AG09309 (cell line): Measurements from ENCODE around the gene RANBP3.

ENCODE experiments used
- DNase-seq: peaks from one replicate; pipeline ENCODE4 v3.0.0-alpha.2; 2010; ENCODE audit warnings: low read depth
- H3K4me3 ChIP-seq: 2 replicates; pipeline ENCODE4 v1.5.1; 2011; ENCODE audit warnings: mild to moderate bottlenecking, low read depth, low read length, moderate library complexity; ENCODE audit not compliant: control insufficient read depth
- CTCF ChIP-seq: IDR thresholded peaks from 2 replicates; pipeline ENCODE4 v1.5.1; 2011; ENCODE audit warnings: mild to moderate bottlenecking, low read depth, low read length, inconsistent platforms; ENCODE audit not compliant: insufficient read depth, control insufficient read depth; ENCODE audit errors: missing control alignments

RANBP3 gene

DNA sequence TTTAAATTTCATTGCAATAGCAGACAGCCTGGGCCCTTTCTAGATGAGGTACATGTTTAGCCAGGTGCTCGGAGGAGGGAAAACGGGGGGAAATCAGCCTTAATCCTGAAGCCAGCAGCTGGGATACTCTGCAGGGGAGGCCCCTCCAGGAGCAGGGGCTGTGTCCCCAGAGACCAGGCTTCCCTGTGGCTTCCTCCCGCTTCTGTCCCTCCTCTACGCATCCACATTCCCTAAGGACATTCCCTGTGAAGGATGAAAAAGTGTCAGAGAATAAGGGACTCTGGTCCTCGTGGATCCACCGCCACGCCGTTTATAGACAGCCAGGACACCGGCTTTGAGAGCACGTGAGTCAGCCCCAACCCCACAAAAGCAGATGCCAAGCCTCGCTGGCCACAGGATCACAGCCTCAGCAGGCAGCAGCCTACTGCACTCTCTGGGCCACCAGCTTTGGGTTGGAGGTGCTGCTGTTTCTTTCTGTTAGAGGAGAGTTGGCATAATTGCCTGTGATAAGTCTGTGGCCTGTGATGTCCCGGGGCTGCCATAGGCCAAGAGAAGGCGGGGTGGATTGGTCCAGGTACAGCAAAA is 36.7 kb upstream of the RANBP3 start:
- DNase-seq = no peak
- no peak overlapping the region for H3K4me3 ChIP-seq
- no peak for TF ChIP-seq CTCF

- no peak overlapping the region for H3K4me3 ChIP-seq
- TF ChIP-seq CTCF = no peak
- DNase-seq = no peak
Observed at GRCh38 chr19:6012426-6013170, 34.7 kb upstream of the RANBP3 start.

DNA sequence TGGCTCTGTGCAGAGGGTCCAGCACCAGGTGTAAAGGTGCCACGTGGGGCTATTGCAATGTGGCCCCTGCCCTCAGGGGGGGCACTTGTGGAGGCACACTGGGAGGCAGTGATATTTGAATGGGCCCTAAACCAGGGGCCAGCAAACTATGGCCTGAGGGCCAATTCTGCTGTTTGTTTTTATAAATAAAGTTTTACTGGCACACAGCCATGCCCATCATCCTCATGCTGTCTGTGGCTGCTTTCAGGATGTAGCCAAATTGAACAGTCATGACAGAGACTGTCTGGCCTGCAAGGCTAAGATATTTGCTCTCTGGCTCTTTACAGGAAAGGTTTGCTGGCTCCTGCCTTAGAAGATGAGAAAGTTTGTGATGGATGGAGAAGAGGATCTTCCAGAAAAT is 33.9 kb upstream of the RANBP3 start:
- no peak overlapping the region for H3K4me3 ChIP-seq
- DNase-seq = no peak
- no peak for TF ChIP-seq CTCF

- TF ChIP-seq CTCF = no peak
- DNase-seq = no peak
- H3K4me3 ChIP-seq = no peak overlapping the region
Observed at GRCh38 chr19:6011206-6011605, 33.3 kb upstream of the RANBP3 start.

DNA sequence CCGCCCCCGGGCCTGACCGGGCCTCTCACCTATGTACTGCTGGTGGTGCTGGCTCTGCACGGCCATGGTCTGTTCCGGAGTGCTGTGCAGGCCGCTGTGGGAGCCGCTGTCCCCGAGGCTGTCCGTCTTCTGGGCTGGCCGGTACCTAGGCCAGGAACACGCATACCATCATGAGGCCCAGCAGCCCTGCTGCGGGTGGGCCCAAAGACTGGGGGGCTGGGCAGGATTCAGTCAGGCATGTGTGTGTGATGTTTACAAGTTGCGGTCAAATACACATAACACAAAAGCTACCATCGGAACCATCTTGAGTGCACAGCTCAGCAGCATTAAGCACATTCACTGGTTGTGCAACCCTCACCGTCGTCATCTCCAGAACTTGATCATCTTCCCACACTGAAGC is 32.2 kb upstream of the RANBP3 start:
- H3K4me3 ChIP-seq = no peak overlapping the region
- no peak for TF ChIP-seq CTCF
- DNase-seq = no peak

- no peak overlapping the region for H3K4me3 ChIP-seq
- no peak for TF ChIP-seq CTCF
- DNase-seq = no peak
Observed at GRCh38 chr19:6007866-6008265, 29.9 kb upstream of the RANBP3 start.
